ENCODE measurements around the gene PSMB9. TPM values are rescaled to one million over a fixed set of nuclear protein-coding genes. Genes with fewer than 3 reads are reported as not detected.

The PSMB9 gene
- polyA plus RNA-seq, 3 donors = 204 to 405 (median 350) TPM

DNA sequence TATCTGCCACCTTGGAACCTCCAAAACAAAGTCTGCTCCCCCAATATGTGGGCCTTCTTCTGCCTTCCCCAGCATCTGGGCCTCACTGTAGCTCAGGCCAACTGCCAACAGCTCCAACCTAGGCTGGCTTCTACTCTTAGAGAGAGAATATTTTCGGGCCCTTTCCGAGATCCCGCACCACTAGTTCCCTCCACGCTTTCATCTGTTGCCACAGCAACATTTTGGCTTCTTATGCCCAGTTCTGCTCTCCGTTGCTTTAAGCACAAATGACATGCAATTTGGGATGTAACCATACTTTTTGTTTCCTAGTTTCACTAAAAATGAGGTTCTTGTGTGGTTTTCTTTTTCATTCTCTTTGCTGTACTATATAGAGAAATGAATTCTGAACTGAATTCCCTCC lies 33.6 kb downstream of the PSMB9 start:
- TF ChIP-seq, protein P1, sequence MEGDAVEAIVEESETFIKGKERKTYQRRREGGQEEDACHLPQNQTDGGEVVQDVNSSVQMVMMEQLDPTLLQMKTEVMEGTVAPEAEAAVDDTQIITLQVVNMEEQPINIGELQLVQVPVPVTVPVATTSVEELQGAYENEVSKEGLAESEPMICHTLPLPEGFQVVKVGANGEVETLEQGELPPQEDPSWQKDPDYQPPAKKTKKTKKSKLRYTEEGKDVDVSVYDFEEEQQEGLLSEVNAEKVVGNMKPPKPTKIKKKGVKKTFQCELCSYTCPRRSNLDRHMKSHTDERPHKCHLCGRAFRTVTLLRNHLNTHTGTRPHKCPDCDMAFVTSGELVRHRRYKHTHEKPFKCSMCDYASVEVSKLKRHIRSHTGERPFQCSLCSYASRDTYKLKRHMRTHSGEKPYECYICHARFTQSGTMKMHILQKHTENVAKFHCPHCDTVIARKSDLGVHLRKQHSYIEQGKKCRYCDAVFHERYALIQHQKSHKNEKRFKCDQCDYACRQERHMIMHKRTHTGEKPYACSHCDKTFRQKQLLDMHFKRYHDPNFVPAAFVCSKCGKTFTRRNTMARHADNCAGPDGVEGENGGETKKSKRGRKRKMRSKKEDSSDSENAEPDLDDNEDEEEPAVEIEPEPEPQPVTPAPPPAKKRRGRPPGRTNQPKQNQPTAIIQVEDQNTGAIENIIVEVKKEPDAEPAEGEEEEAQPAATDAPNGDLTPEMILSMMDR (IDR thresholded peaks at IDR 0.05) = no peak
- H3K9ac ChIP-seq (ENCODE audit: insufficient read depth, low read length, poor library complexity, severe bottlenecking) = no peak overlapping the region
- H3K9me3 ChIP-seq (replicated peaks in 1 of 2; ENCODE audit: control insufficient read depth in 1 of 2, insufficient read depth in 1 of 2, low read length in 2 of 2) = no peaks in the 10 kb centered on the region
- WGBS (ENCODE audit: insufficient coverage) = 85% methylated on average over 3 of the region's 5 CpGs
- H3K27ac ChIP-seq (ENCODE audit: low read depth in 1 of 2, low read length in 2 of 2) = no peak overlapping the region
- Mint-ChIP-seq H3K36me3 (no peaks in the 10 kb centered on the region), H3K9me3 (no peaks in the 10 kb centered on the region), H3K27me3 (ENCODE audit: low read depth in 3 of 3) (peaks cover 0 to 2% (median 2%) of the 10 kb centered on the region in 3 donors), H3K27ac (no peak overlapping the region), H3K4me1 (peaks cover 18% of the 10 kb centered on the region), H3K4me3 (no peak overlapping the region)
- H3K4me2 ChIP-seq (replicated peaks; ENCODE audit: extremely low read depth, low read length, poor library complexity, severe bottlenecking) = no peak overlapping the region
- intact Hi-C loops (cut with micrococcal nuclease) = loop anchor here in 1 of 2 donors (5.0 kb wide), 1 partner anchor 45 kb away; no protein-coding TSS in a partner anchor
- no peaks in the 10 kb centered on the region for H3K27me3 ChIP-seq (ENCODE audit: control insufficient read depth in 2 of 2, insufficient read depth in 2 of 2, low read length in 2 of 2)
- peaks cover 0 to 5% of the 10 kb centered on the region in 2 donors for H3K4me1 ChIP-seq (ENCODE audit: control insufficient read depth in 1 of 2, insufficient read depth in 2 of 2, low read length in 2 of 2)
- H2AFZ ChIP-seq (ENCODE audit: insufficient read depth, low read depth, low read length, poor library complexity, severe bottlenecking) = no peak overlapping the region
- DNase-seq = no peak
- no peaks in the 10 kb centered on the region for H3K36me3 ChIP-seq (replicated peaks in 1 of 2; ENCODE audit: control insufficient read depth in 1 of 2, insufficient read depth in 2 of 2, low read length in 2 of 2)
- no peak overlapping the region for H3K4me3 ChIP-seq (replicated peaks in 1 of 3; ENCODE audit: low read depth in 2 of 3, low read length in 3 of 3)
- no peaks in the 10 kb centered on the region for H4K20me1 ChIP-seq (ENCODE audit: insufficient read depth, low read length)
- H3K79me2 ChIP-seq (ENCODE audit: insufficient read depth, low read length) = no peaks in the 10 kb centered on the region

DNA sequence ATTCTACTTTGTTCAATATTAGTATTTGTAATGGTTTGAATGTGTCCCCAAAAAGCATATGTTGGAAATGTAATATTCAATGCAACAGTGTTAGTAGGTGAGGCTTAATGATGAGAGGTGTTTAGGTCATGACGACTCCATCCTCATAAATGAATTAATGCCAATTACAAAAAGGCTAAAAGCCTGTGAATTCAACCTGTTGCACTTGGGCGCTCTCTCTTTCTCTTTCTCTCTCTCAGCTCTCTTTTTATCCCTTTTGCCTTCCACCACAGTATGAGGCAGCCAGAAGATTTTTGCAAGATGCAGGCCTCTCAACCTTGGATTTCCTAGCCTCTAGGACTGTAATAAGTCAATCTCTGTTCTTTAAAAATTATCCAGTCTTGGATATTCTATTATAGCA lies 34.6 kb downstream of the PSMB9 start:
- Histone ChIP-seq H3K4me3 (replicated peaks in 1 of 3; ENCODE audit: low read depth in 2 of 3, low read length in 3 of 3) (no peak overlapping the region), H3K27me3 (ENCODE audit: control insufficient read depth in 2 of 2, insufficient read depth in 2 of 2, low read length in 2 of 2) (no peaks in the 10 kb centered on the region), H3K79me2 (ENCODE audit: insufficient read depth, low read length) (no peaks in the 10 kb centered on the region), H2AFZ (ENCODE audit: insufficient read depth, low read depth, low read length, poor library complexity, severe bottlenecking) (no peak overlapping the region), H3K4me1 (ENCODE audit: control insufficient read depth in 1 of 2, insufficient read depth in 2 of 2, low read length in 2 of 2) (peaks cover under 1 to 8% of the 10 kb centered on the region in 2 donors), H3K4me2 (replicated peaks; ENCODE audit: extremely low read depth, low read length, poor library complexity, severe bottlenecking) (no peak overlapping the region), H3K9ac (ENCODE audit: insufficient read depth, low read length, poor library complexity, severe bottlenecking) (no peak overlapping the region), H3K36me3 (replicated peaks in 1 of 2; ENCODE audit: control insufficient read depth in 1 of 2, insufficient read depth in 2 of 2, low read length in 2 of 2) (no peaks in the 10 kb centered on the region), H4K20me1 (ENCODE audit: insufficient read depth, low read length) (no peaks in the 10 kb centered on the region), H3K27ac (ENCODE audit: low read depth in 1 of 2, low read length in 2 of 2) (no peak overlapping the region), H3K9me3 (replicated peaks in 1 of 2; ENCODE audit: control insufficient read depth in 1 of 2, insufficient read depth in 1 of 2, low read length in 2 of 2) (no peaks in the 10 kb centered on the region)
- H3K9me3 Mint-ChIP-seq = no peaks in the 10 kb centered on the region
- peaks cover 18% of the 10 kb centered on the region for H3K4me1 Mint-ChIP-seq
- H3K4me3 Mint-ChIP-seq = no peak overlapping the region
- no CpG with 5 or more reads among the region's 2 CpGs for WGBS (ENCODE audit: insufficient coverage)
- intact Hi-C loops (cut with micrococcal nuclease) = loop anchor here in 1 of 2 donors (5.0 kb wide), 1 partner anchor 44 kb away; no protein-coding TSS in a partner anchor
- no peak for DNase-seq
- no peak overlapping the region for H3K27ac Mint-ChIP-seq
- TF ChIP-seq, protein P1 (IDR thresholded peaks at IDR 0.05) = no peak
- H3K36me3 Mint-ChIP-seq = no peaks in the 10 kb centered on the region
- peaks cover 0 to 2% (median 0%) of the 10 kb centered on the region in 3 donors for H3K27me3 Mint-ChIP-seq (ENCODE audit: low read depth in 3 of 3)
